HG03135 (cell line): Measurements from ENCODE around the gene CRYBG3.

Source experiments
- ATAC-seq: cut with Tn5 transposase; IDR thresholded peaks from one replicate; pipeline ENCODE4 v1.9.1; 2021; ENCODE audit warnings: mild to moderate bottlenecking, moderate library complexity; ENCODE audit not compliant: unreplicated experiment

CRYBG3 gene

DNA sequence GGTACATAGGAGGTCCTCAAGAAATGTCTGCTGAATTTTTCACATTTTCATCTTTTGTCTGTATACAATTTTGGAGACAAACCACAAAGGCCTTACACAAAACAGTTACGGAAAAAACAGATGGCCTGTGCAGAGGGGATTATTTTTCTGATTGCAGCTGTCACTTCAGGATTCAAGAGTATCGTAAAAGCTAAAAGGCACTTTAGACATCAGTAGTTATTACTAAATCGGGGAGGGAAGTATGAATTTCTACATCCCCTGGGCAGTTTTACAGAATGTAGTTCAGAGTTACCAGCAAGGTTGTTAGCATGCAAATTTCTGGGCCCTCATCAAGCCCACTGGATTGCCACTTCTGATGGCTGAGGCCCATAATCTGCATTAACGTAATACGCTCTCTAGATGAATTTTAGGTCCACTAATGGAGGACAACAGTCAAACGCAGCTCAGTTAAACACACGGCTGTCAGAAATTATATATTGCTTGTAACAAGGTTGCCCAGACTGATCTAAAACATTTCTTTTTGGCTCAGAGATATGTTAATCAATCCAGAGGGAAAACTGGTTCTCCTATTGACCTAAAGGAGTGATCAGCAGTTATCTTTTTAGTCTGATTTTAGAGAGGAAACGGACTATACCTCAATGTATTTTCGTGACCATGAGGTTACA is 149.3 kb downstream of the CRYBG3 start:
- no peak for ATAC-seq

DNA sequence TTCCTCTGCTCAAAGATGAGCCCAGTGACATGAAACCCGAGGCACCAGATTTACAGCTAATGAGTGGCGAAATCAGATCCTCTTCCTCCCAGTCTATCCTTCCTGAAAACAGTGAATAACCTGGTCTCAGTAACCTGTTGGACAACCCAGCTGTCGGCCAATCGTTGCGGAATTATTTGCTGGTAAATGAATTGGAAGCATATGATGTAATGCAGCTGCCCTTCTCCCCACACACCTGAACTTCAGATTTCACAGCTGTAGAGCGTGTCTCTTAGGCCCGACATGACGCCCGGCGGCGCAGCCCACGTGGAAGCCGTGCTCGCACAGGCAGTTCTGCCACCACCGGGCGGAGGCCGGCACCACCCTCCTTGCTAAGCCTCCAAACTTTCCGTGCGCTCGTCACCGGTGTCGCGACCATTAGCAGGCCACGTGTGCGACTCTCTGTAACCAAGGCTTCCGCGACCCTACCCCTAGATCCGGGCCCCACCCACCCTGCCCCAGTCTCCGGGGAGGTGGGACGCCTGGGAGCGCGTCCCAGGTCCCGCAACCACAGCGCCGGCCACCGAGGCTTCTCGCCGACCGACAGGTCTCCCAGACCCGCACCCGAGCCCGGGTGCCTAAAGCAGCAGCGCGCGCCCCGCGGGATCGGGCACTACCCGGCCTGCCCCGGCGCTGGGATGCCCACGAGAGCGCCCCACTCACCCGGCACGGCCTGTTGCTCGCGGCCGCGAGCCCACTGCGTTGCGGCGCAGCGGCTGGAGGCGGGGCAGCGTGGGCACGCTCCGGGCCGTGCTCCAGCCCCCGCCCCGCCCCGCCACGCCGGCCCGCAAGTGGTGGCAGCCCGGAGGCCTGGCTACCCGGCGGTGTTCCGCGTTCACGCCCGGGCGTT is 150.1 kb downstream of the CRYBG3 start, which contains the start of gene RIOX2:
RIOX2 (minus strand) TSS at position 753 of the 889 bp plus-strand sequence. CDS start 4,838 bp downstream, outside the sequence.
- peak; percentile 92 for ATAC-seq

DNA sequence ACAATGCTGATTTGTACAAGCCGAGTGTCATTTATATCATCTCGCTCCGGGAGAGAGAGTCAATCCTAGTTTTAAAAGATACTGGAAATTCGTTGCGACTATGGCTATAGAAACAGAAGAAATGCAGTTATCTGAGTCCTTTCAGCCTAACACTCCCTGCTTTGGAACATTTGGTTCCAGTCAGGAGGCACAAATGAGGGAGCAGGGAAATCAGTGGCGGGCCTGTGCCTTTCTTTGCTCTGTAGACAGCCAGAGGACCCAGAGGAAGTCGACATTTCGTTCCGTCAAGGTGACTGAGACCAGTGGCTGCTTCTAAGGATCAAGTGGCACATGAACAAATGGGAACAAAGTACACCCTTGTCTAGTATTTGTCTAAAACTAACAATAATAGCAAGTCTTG is 151.2 kb downstream of the CRYBG3 start:
- no peak for ATAC-seq

DNA sequence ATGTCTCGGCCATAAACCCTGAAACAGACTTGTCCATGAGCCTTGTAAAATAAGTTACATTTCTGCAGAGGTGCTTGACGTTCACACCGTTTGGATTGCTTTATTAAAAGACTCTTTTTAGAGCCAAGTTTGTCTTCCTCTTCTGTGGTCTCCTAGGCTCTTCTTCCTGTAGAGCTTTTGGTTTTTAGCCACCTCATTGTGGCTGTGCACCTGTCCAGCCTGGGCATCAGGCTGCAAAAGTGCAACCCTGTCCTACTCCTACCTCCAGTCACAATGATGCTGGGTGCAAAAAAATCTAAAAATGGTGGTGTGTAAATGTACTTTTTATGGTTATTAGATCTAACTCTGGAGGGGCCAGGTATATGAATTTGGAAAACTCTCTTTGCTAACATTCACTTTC is 153.2 kb downstream of the CRYBG3 start:
- ATAC-seq = no peak

DNA sequence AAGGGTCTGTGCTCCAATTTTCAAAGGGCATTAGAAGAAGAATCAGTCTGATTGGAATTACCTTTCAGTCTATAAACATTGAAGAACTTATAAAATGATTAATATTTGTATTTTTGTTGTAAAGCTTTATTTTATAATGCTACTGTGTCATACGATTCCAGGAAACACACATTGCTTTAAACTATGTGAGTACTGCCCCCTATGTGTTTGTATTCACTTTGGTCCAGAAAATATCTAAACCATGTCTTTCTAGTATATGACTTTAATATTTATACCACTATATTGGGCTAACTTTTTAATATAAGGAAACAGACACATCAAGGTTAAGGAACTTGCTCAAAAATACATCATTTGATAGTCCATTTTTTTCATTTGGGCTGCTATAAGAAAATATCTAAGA is 153.7 kb downstream of the CRYBG3 start:
- no peak for ATAC-seq

DNA sequence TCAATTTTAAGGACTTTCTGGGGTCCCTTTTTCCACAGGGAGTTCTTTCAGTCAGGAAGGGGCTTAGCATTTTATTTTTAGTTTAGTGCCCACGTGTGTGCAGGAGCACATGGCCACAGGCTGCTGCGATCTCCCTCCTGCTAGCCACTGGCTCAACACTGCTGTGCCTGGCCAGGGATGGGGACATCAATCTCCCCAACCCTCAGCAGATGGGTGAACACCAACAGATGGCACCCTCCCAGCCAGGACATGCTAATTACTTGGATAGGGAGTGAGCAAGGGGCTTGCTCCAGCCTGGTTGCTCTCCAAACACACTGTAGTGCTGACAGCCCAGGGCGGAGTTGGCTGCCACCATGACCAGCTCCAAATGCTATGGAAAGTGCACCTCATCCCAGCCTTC is 157.8 kb downstream of the CRYBG3 start:
- no peak for ATAC-seq

DNA sequence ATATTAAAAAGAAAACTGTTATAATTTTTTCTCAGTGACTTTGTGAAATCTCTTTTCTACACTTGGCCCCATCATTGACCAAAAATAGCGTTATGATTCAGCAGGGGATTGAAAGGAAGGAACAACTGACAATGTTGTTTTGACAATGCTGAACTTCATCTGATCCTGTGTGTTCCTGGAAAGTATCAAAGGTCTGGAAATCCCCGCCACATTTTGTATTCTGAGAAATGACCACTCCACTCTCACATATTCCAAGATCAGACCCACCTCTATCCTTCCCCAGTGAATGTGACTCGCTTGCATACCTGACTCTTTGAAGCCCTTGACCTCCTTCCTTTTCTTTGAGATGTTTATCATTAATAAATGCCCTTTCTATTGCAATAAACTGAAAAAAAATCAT is 160.1 kb downstream of the CRYBG3 start:
- ATAC-seq = no peak

DNA sequence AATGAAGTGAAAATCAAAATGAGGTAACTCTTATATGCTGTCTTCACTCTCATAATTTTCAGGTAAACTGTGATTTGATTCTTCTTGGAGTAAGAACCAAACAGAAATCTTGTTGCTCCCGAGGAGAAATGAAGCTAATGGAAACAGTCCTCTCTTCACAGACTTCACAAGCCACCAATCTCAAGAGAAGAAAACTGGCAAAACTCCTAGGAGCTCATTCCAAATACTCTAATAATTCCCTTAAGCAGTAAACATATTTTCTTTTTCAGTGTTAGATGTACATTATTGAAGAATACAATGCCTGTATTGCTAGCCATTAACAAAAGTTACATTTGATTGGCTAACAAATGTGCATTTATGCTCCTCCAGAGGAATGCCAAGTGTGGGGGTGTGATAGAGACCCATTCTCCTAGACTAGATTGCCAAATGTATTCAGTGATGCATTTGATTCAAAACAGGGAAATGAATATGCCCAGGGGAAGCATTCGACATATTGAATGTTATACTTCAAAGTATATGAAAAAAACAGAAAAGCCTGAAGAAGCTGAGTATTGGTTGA is 162.2 kb downstream of the CRYBG3 start:
- ATAC-seq = no peak

DNA sequence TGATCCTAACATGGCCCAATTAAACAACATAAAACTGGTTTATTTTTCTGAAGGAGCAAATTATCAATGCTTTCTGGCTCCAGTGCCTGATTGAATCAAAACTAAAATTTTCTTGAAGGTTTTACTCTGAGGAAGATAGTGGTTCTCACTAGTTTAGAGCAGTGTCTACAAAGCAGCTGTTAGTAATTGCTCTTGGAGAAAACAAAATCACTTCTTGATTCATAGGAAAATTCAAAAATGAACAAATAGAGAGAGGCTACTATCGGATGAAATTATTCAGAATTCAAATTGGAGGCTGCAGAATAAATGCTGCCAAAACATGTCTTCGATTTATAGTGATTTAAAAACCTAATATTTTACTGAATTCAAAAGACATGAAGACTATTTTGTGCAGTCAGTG is 165.5 kb downstream of the CRYBG3 start:
- ATAC-seq = no peak

DNA sequence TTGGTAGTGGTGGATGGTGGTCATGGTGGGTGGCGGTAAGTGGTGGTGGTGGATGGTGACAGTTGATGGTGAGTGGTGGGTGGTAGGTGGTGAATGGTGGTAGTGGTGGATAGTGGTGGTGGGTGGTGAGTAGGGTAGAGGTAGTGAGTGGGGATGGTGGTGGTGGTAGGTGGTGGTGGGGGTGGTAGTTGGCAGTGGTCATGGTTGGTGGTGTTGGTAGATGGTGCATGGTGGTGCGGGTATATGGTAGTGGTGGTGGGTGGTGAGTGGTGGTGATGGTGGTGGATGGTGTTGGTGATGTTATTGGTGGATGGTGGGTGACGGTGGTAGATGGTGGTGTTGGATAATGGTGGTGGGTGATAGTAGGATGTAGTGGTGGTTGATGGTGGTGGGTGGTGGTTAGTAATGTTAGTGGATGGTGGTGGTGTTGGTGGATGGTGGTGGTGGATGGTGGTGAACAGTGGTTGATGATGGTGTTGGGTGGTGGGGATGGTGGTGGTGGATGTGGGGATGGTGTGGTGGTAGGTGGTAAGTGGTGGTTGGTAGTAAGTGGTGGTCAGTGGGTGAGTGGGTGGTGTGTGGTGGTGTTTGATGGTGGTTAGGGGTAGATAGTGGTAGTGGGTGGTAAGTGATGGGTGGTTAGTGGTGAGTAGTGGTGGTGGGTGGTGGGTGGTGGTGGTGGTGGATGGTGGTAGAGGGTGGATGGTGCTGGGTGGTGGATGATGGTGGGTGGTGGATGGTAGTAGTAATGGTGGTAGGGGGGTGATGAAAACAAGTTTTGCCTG is 167.2 kb downstream of the CRYBG3 start:
- ATAC-seq = no peak

DNA sequence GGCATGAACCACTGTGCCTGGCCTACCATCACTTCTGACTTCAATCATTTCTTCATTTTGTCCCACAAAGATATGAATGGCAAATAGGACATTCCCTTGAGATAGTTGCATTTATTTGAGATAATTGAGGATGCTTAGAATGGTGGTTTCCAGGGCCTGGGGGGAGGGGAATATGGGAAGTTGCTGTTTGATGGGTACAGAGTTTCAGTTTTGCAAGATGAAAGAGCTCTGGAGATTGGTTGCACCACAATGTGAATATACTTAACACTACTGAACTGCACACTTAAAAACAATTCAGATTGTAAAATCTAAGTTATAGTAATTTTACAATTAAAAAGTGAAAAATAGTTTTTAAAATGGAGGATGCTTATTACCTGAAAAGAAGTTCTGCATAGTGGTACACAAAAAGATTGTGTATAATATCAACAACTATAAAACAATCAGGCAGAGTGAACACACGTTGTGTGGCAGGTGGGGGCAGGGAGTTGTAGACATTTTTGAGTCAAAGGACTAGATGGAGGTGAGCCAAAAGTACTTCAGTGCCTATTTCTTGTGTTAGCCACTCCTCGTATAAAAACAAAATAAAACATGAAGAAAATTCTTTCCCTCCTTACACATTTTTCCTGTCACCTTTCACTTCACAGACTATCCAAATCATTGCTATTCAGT is 168.9 kb downstream of the CRYBG3 start:
- ATAC-seq = no peak

DNA sequence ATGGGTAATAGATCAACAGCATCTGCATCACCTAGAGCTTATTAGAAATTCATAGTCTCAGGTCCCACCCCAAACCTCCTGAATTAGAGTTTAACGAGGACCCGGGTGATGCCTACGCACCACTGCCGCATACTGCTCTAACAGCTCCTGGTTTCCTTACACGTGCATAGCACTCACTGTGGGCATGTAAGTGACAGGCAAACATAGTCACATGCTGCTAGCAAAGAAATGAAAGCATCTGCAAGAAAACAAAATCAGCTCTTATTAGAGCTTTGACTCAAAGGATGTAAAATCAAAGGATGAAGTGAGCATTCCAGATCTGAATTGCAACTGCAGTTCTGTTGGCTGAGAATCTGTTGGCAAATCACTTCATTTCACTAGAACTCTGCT is 169.5 kb downstream of the CRYBG3 start:
- no peak for ATAC-seq

DNA sequence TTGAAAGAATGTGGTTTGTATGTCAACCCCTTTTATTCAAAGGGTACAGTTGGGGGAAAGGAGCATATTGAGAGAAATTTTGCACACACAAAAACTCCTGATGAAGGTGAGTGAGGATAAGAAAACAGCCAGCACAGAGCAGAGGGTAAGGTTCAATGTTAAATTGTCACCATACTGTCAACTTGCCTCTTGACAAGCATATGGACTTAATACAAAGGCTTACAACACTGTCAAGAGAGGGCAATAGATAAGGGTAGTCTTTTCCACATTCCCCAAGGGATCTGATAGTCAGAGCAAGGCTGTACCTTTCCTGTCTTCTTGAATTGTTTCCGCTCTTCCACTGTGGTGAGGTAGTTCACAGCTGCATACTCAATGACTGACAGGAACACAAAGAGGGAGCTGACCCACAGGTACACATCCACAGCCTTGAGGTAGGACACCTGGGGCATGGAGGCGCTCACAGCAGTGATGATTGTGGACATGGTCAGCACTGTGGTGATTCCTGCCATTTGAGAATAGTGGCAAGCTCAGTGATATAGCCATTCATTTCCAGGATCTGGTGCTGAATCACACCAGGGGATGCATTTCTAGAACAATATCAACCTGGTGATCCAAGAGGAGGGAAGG is 170.8 kb downstream of the CRYBG3 start:
- ATAC-seq = no peak

DNA sequence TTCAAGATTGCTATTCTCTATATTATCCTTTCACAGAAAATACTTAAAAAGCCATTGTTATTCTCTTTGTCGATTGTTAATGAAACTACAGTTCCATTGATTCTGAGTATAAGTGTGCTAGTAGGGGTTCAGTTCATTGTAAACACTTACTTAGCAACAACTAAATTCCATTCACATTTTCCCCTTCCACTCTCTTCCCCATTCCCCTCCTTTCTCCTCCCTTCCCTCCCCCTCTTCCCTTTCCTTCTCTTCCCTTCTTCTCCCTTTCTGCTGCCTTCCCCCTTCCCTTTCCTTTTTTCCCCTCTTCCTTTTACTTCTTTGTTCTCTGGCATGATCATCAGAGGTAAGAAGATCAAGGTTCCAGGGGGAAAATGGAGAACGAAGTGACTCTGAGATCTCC is 171.7 kb downstream of the CRYBG3 start:
- ATAC-seq = no peak

DNA sequence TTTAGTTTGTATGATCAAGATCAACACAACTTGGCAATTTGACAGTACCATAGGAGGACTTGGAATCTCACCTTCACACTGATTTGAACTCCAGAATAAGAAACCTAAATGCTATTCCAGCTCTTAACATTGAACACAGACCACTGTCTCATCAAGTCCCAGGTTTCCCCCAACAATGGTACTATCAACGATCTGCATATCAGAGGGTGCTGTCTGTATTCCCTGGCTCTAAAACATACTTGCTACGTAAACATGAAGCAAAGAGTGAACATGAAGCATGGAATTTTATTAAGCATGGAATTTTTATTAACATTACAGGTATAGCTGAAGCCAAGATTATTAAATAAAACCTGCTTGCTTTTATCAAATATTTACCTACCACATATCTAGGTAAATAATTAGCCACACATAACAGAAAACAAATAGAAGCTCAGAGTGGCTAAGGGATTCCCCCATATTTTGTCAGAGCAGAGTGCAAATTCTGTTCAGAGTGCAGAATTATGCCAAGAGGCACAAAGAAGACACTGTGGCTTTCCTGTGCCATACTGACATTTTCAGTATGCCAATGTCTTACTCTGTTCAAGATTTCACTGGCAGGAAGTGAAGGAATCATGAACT is 172.6 kb downstream of the CRYBG3 start:
- no peak for ATAC-seq
